Transverse colon (tissue), 4 donors: ENCODE results near the gene IL4R.

Experiments used
- CTCF ChIP-seq, 5 experiments: fragments of 200-600 bp in 3 of 5; fragments of 450-650 bp in 2 of 5; sonication (generic) in 3 of 5; IDR thresholded peaks; 1 replicate in 2 of 5; 2 replicates in 3 of 5; pipeline ENCODE4 v1.5.1; 2016 to 2017; ENCODE audit warnings: antibody characterized with exemption in 5 of 5, inconsistent platforms in 3 of 5, mild to moderate bottlenecking in 2 of 5, moderate library complexity in 1 of 5
- POLR2A ChIP-seq: fragments of 450-650 bp; IDR thresholded peaks from one replicate; pipeline ENCODE4 v1.6.1; 2016; ENCODE audit warnings: antibody characterized with exemption, mild to moderate bottlenecking, moderate library complexity
- POLR2AphosphoS5 ChIP-seq, 3 donors: sonication (generic); formaldehyde crosslinking; IDR thresholded peaks; one replicate each; pipeline ENCODE4 v1.6.1; 2016; ENCODE audit warnings: antibody characterized with exemption in 3 of 3

- TF ChIP-seq CTCF (IDR thresholded peaks at IDR 0.05) (no peak), POLR2AphosphoS5 (IDR thresholded peaks at IDR 0.05) (no peak), POLR2A (no peak)
Measured at GRCh38 chr16:27314986-27315332, 1.2 kb downstream of the IL4R start.
